Measurements from ENCODE around the gene FGF2.

- TF ChIP-seq CTCF (IDR thresholded peaks at IDR 0.05) (no peak), POLR2A (IDR thresholded peaks at IDR 0.05; ENCODE audit: low read depth) (no peak), POLR2AphosphoS5 (IDR thresholded peaks at IDR 0.05) (peak in 1 of 2 donors; percentile 39)
Observed at GRCh38 chr4:122873821-122874593, 47.4 kb downstream of the FGF2 start.
